ENCODE data around the gene OTUB2. TPM values are rescaled to one million over a fixed set of nuclear protein-coding genes. Genes with fewer than 3 reads are reported as not detected.
A peak's percentile ranks its signal among the peaks of the same experiment; 100 is the strongest.

OTUB2 gene
- 0.72 and 0.74 TPM in 2 replicates for total RNA-seq (2014; rRNA removed; shearing (Covaris generic))
- 0.08 and 0.23 TPM in 2 replicates for polyA plus RNA-seq (2014; cell fraction: nucleus; rRNA removed)

DNA sequence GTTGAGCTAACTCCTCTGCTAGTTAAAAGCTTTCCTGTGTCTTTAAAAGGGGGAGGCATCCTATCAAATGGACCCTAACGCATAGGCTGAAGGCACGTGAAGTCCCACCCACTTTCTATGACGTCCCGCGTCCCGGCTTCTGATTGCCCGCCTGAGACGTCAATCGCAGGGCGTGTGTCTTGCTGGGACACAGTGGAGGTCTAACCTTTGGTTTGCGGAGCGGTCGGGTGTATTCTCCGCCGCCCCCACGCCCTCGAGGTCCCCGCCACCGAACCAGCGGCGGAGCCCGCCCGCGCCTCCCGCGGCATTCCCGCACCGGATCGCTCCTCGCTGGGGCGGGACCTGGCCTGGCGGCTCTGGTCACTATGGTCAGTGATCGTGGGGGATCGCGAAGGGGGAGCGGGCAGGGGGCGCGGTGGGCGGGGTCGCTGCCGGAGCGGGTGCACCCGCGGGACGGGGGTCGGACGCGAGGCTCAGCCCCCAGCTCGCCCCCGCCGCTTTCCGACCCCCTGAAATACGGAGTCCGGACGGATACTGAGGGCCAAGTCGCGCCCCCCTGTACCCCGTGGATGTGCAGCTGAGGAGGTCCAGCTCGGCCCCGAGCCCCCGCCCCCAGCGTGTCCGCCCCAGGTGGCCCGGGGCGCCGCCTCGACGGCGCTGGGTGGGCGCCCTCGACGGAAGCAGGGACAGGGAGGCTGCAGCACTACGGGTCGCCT lies at the start of gene OTUB2:
TSS of gene OTUB2 (plus strand) at position 168 of the 716 bp plus-strand sequence. CDS start at position 366, 198 bp downstream.
- DNase-seq (ENCODE audit: extremely low read depth, low read depth): peak; percentile 98

DNA sequence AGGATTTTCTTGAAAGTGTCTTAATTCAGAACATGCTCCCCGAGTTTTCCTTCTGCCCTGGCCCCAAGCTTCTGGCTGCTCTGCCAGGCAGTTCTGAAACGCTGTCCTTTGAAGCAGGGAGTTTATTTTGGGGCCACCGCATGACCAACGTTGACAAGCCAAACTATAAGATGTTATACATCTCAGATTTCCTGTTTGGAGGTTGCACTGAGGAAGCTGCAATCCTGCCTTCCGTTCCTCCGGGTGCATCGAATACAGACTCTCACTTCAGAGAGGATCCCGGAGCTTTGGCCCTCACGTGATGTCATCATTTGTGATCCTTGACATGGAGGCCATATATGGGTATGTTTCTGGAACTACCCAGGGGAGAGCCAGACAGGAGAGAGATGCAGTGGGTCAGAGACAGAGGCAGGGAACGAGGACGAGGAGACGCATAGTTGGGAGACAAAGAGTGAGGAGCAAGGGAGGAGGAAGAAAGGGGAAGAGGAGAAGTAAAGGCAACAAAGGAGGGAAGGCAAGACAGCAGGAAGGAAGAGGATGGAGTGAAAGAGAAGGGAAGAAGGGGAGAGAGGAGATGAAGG lies 49.6 kb upstream of the OTUB2 start, which contains the start of gene ASB2:
TSS of gene ASB2 (minus strand) at position 94 of the 581 bp plus-strand sequence. CDS start 12,031 bp downstream, outside the sequence.
- no peak for DNase-seq (ENCODE audit: extremely low read depth, low read depth)

DNA sequence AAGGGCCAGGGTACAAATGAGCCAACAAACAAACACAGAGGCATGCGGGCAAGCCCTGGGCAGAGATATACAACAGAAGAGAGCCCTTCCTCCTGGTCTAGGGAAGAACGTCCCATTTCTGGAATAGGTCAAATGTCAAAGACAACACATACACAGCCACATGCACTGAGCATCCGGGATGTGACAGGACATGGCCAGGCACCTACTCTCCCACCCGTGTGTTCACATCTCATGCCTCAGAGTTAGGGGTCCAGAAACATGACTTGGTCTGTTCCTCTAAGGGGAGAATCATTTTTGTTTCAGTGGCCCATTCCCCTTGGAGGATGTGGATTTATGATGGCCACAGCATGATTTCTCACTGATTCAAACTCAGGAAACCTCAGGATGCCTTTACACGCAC lies 49.0 kb upstream of the OTUB2 start:
- DNase-seq (ENCODE audit: extremely low read depth, low read depth): no peak

DNA sequence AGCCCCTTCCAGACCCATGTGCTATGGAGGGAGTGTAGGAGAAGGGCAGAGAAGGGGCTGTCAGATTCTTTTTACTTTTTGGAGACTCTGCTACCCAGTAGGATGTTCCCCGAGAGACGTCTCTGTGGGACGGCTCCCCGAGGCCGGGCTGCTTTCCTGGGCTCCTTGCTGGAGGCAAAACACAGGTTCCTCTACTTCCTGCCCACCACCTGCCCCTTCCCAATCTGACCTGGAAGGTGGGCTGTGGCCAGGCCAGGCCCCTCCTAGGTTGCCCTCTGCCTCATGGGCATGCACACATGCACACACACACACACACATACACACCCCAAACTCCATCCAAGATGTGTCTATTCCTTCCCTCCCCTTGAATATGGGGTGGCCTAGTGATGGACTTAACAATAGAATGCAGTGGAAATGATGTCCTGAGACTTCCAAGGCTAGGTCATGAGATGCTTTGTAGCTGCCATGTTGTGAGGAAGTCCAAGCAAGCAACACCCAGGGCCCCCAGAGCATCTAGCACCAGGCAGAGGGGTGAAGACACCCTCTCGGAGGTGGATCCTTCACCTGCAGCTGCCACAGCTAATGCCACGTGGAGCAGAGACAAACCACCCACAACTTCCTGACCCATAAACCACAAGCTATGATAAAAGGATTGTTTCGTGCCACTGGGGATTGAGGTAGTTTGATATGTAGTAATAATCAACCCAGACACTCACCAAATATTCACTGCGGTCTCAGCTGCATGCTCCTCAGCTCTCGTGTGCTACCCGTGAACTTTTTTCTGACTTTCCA lies 48.2 kb upstream of the OTUB2 start:
- no peak for DNase-seq (ENCODE audit: extremely low read depth, low read depth)

DNA sequence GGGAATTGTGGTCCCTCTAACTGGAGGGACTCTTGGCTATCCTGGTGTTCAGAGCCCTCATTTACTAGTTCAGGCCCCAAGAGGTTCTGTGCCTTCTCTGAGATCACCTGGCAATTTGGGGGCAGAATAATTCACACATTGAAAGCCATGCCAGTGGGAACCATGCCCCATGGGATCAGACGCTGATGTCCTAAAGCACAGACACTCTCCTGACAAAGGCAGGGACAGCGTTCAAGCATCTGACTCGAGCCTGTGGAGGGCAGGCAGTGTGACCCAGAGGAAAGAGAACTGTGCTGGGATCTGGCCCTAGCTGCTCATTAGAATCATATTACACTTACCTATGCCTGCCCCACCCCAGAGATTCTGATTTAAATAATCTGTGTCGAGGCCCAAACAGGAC lies 47.4 kb upstream of the OTUB2 start:
- no peak for DNase-seq (ENCODE audit: extremely low read depth, low read depth)

DNA sequence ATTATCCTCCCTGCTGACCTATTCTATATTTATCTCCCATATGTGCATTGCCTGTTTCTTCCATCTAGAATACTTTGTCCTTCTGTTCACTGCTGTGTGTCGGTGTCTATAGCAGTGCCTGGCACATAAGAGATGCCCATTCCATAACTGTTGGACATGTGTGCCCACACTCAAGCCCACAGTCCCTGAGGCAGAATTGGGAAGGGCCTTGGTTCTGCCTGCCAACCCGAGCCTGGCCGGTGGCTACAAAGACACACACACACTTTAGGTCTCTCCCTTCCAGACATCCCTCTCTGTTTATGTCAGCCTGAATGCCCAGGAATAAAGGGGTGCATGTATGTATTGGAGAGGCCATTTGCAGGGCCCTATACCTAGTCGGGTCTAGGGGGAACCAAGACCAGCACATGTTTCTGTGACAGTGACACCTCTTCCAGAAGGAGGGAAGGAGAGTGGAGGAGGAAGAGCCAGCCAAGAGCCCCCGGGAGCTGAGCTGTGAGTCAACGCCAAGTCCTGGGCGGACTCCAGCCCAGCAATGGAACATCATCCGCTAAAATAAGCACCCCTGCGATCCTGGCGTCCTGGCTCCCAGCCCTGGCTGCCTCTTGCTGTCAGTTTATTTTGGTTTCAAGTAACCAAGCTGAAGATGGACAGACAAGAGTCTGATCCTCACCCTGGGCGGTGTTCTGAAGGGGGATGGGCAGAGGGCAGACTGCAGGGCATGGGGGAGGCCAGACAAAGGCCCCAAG lies 45.5 kb upstream of the OTUB2 start:
- no peak for DNase-seq (ENCODE audit: extremely low read depth, low read depth)

DNA sequence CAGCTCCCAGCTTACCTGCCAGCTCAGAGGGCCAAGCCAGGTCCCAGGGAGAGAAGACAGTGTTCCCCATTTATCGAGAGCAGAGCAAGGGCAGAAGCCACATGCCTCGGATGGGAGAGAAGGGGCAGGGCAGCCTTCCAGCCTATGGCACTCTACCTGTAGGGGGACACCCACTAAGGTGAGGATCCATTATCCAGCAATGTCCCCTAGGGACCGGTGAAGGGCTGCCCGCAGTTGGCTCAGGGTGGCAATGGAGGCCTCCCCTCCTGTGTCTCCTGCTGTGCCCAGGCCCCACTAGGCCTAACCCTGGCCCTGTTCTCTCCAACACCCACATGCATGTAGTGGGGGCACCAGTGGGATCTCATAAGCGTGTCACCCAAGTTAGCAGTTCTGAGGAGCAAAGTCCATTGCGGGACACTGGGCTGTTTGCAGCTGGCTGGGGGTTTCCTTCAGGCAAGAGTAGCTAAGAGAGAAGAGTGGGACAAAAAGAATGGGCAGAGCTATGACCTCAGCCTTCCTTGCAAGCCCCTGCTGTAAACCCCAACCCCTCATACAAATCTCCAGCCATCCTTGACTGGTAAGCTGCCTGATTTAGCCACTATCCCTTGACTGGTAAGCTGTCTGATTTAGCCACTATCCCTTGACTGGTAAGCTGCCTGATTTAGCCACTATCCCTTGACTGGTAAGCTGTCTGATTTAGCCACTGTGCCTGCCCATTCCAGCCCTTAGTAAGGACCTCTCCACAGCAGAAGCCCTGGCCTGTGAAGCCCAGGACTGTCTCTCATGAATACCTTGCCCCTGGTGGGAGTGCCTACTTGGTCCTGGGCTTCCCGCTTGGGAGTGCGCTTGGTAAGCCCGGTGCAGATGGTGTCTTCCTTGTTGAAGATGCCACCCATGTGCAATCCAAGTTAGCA lies 44.6 kb upstream of the OTUB2 start:
- no peak for DNase-seq (ENCODE audit: extremely low read depth, low read depth)

DNA sequence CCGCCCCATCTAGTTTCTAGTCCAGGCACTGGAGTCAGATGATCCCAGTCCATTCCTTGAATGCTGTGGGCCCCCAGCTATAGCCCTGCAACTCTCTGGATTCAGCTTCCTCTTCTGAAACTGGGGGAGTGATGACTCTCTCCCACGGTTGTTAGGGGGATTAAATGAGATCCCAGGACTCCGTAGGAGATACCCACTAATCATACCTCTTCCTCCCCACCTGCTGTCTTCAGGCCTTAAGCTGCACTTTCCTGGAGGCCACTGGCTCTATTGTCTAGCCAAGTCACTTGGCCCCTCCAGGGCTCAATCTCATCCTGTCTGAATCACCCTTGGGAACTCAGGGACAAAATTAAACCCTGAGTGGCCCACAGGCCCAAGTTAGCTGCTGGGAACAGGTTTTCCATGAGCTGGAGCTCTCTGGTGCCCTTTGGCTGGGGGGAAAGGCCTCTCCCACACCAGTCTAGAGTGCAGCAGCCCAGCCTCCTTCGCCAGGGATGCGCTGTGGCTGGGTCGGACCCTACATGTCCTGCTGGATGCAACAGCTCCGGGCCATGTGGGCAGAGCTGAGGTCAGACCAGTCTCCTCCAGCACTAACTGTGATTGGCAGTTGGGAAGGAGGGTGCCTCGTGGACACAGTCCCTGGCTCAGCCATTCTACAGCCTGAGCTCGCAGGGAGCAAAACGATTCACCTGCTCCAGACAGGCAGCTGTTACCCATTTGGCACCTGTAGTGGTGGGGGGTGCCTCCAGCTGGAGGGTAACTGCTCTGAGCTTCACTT lies 43.7 kb upstream of the OTUB2 start:
- DNase-seq (ENCODE audit: extremely low read depth, low read depth): no peak

DNA sequence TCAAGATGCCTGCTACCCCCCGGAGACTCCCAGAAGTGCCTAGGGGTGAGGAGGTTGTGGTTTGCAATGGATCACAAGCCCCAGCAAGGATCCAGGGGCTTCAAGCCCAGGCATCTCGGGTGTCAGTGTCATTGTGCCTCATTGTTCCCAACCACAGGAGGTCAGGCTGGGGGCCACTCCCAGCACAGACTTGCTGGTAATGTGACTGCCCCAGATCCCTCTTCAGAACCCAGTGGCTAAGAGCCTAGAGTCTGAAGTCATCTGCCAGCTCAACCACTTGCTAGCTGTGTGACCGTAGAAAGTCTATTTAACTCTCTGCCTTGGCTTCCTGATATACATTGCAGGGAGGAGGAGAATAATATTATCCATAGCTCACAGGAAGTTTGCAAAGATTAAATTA lies 42.1 kb upstream of the OTUB2 start:
- no peak for DNase-seq (ENCODE audit: extremely low read depth, low read depth)

DNA sequence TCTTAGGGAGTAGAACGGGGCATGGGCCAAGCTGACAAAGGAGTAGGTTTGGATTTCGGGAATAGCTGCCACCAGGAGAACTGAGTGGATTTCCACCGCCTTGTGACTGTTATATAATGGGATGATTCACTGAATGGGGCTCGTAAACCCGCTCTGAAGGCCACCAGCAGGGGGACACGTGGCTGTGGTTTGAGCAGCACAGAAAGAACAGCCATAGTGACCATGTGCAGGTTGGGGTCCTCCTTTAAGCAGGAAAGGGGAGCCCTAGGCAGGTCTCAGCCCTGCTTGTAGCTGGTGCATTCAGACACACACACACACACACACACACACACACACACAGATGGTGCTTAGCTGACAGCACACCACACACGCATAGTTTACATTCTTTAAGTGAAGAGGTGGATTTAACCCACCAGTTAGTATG lies 41.1 kb upstream of the OTUB2 start:
- DNase-seq (ENCODE audit: extremely low read depth, low read depth): peak; percentile 23

DNA sequence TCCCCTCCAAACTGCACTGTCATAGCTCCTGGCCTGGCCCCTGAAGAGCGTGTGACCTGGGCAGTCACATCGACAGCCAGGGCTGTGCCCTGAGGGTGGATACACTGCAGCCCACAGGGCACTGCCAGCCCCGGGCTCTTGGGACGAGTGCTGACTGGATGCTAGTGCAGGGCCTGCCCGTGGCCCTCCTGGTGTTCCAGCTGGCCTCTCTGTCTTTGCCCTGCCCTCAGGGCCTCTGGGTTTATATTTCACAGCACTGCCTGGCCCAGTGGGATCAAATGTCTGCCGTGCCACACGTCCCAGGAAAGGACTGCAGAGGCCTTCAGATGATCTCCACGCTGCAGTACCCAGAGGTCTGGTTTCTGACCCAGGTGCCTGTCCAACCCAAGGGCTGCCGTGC lies 39.2 kb upstream of the OTUB2 start:
- DNase-seq (ENCODE audit: extremely low read depth, low read depth): no peak

DNA sequence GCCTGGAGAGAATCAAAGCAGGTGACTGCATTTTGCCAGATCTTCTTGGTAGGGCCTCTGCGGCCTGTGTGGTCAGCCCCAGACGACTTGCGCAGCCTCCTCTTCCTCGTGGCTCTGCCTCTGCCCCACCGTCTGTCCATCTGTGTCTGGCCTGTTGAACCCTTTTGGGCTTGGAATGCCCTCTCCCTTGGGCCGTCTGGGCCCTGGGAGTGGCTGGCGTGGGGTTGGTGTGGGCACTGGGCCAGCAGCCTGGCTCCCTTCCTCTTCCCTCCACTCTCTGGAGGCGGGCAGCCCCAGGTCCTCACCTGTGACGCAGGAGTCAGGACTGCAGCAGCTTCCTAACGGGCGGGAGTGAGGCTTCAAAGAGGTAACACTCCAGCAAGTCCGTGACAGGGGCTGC lies 38.8 kb upstream of the OTUB2 start:
- no peak for DNase-seq (ENCODE audit: extremely low read depth, low read depth)

DNA sequence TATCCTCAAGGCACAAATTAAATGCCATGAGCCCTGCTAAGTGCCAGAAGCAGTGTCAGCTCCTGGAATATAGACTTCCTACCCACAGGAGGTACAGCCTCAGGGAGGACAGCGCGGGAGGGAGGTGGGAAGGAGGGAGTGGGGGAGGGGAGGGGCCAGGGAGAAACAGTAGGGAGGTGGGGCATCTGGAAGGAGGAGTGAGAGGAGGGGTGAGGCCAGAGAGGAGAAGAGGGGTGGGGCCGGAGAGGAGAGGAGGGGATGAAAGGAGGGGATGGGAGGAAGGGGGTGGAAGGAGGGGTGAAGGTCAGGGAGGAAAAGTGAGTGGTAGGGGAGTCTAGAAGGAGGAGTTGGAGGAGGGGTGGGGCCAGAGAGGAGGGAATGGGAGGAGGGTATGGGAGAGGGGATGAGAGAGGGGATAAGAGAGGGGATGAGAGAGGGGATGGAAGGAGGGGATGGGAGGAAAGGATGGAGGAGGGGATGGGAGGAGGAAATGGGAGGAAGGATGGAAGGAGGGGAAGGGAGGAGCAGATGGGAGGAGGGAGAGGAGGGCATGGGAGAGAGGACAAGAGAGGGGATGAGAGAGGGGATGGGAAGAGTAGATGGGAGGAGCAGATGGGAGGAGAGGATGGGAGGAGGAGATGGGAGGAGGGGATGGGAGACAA lies 38.2 kb upstream of the OTUB2 start:
- DNase-seq (ENCODE audit: extremely low read depth, low read depth): no peak

DNA sequence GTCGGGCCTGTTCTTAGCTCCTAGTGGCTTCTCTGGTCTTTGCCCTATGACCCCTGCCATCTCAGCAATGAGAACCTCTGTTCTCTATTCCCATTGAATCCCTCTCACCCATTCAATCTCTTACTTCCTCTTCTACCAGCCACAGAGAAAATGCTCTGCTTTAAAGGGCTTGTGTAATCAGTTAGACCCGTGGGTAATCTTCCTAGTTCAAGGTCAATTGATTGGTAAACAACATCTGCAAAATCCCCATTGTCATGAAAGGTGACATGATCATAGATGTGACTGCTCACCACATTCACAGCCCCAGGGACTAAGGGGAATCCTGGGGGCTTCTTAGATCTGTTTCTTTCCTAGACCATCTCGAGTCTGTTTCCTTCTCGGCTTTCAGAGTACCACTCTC lies 36.2 kb upstream of the OTUB2 start:
- no peak for DNase-seq (ENCODE audit: extremely low read depth, low read depth)

DNA sequence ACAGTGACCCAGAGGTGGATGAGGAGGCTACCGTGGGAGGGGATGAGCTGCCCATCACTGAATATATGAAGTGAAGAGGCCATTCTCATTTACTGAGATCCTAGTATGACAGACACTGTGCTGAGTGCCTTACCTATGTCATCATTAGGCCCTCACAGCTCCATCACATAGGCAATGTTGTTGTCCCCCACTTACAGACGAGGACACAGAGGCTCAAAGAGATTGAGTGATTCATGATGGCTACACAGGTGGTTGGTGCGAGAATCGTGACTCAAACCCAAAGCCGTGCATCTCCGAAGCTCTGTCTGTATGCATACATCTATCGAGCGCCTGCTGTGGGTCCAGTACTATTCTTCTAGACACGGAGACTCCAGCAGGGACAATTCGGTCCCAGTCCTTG lies 34.9 kb upstream of the OTUB2 start:
- no peak for DNase-seq (ENCODE audit: extremely low read depth, low read depth)

DNA sequence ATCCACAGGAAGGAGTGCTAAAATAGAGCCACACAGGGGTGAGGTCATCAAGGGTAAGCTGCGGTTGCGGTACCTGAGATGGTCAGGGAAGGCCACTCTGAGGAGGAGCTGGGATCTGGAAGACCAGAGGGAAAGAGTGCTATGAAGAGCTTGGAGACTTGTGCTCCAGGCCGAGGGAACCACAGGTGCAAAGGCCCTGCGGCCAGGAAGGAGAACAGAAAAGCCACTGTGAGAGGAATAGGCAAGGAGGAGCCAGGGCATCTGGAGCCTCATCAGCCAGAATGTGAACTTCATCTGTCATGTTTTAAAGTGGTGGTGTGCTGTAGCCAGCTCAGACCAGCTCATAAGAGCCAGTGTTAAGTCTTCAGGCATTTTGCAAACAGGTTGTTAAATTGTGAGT lies 34.5 kb upstream of the OTUB2 start:
- DNase-seq (ENCODE audit: extremely low read depth, low read depth): no peak

DNA sequence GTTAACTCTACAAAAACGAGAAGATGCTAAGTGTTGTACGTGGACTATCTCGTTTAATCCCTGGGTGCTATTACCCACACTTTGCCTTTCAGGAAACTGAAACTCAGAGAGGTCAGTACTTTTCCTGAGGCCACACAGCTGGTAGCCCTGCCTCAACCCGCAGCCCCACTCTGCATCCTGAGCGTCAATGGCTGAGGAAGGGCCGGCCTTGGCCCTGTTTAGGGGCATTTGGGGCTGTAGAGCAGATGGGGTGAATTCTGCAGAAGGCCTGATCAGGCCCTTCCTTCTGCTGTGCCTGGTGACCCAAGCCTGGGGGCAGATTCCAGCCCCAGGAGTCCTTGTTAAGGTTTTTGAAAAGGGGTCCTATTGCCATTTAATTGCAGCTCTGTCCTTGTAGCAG lies 32.8 kb upstream of the OTUB2 start:
- no peak for DNase-seq (ENCODE audit: extremely low read depth, low read depth)

DNA sequence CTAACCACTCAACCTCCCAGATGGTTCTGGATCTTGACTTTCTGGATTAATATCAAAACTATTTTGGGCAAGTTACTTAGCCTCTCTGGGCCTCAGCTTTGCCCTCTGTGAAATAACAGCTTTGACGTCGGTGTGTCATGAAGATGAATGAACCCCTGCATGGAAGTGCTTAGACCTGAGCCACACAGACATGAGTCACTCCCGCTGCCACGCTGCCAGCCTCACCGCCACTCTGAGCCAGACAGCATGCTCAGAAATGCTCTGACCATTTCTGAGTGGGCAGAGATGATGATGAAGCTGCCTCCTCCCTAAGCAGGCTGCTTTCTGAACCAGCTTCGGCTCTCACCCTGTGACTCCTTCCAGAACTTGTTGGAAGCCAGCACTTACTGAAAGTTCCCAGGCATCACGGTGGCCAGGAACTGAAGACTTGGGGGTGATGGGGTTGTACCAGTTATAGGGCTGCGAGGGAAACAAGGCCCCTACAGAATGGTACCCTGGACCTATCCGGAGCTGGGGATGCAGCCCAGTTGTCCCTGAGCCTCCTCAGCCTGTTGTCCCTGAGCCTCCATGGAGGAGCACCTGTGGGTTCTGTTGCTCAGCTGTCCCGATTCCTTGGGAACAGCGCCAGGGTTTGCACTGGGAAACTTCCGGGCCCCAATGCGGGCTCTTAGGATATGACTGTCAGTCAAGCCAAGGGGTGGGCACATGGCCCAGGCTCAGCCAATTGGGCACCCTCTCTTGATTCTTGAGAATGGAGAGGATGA lies 31.0 kb upstream of the OTUB2 start:
- no peak for DNase-seq (ENCODE audit: extremely low read depth, low read depth)

All from NCI-H460 (cell line).